A549 (cell line): Measurements from ENCODE around the gene ANKRD50. TPM values are rescaled to one million over a fixed set of nuclear protein-coding genes. Genes with fewer than 3 reads are reported as not detected.

ENCODE experiments used
- ATAC-seq, 2 experiments: fragments of 200-7000 bp in 1 of 2; fragments of >200 bp in 1 of 2; cut with Nextera tagmentation in 1 of 2; cut with Tn5 transposase in 1 of 2; 3 replicates each; pipeline versions ENCODE4 v1.8.0 to v1.9.1; 2018 to 2020; ENCODE audit warnings: mild to moderate bottlenecking in 1 of 2, moderate library complexity in 1 of 2
- CTCF ChIA-PET: fragments of 300-600 bp; sonication (Branson Sonifier 250); formaldehyde crosslinking; extraction: SDS; loops from one replicate; lab custom pipeline; 2021; ENCODE audit warnings: antibody characterized with exemption, inconsistent platforms; lab: Yijun Ruan, JAX
- POLR2A ChIA-PET: fragments of 350-600 bp; formaldehyde crosslinking; extraction: SDS; loops from one replicate; lab custom pipeline; 2021; ENCODE audit warnings: antibody characterized with exemption, inconsistent platforms; lab: Yijun Ruan, JAX
- DNase-seq, 2 experiments: peaks; one replicate each; pipeline versions ENCODE4 v3.0.0 to v3.0.0-alpha.2; 2011 to 2016; ENCODE audit warnings: low read depth in 1 of 2, low spot score in 1 of 2
- FAIRE-seq: peaks from 2 replicates; lab custom pipeline; 2011; peaks lifted over from hg19 to GRCh38; lab: Jason Lieb, UNC
- H3K27ac ChIP-seq, 2 experiments: fragments of >200 bp; sonication (Bioruptor Twin); formaldehyde crosslinking; 3 replicates each; pipeline ENCODE4 v1.5.1; 2016 to 2017
- H3K4me1 ChIP-seq: fragments of >200 bp; sonication (Bioruptor Twin); formaldehyde crosslinking; 3 replicates; pipeline ENCODE4 v1.6.1; 2016
- H3K4me2 ChIP-seq: fragments of >200 bp; sonication (Bioruptor Twin); formaldehyde crosslinking; 3 replicates; pipeline ENCODE4 v1.6.1; 2016
- H3K4me3 ChIP-seq: fragments of >200 bp; sonication (Bioruptor Twin); formaldehyde crosslinking; 3 replicates; pipeline ENCODE4 v1.5.1; 2016
- H3K9me3 ChIP-seq: fragments of >200 bp; sonication (Bioruptor Twin); formaldehyde crosslinking; 3 replicates; pipeline ENCODE4 v1.6.1; 2016
- ATOH8 ChIP-seq: fragments of 250-450 bp; sonication (Bioruptor Pico); IDR thresholded peaks from 2 replicates; pipeline ENCODE4 v1.5.0; 2020; ENCODE audit warnings: low read depth, mild to moderate bottlenecking, moderate library complexity
- BHLHE40 ChIP-seq: IDR thresholded peaks from 2 replicates; pipeline ENCODE4 v1.6.1; 2012; ENCODE audit warnings: low read depth, low read length, inconsistent platforms
- CBX2 ChIP-seq: fragments of 200-600 bp; sonication (generic); IDR thresholded peaks from 2 replicates; pipeline ENCODE4 v1.6.1; 2016; ENCODE audit warnings: low read depth, mild to moderate bottlenecking, borderline replicate concordance
- CBX8 ChIP-seq: fragments of 200-600 bp; sonication (generic); IDR thresholded peaks from 2 replicates; pipeline ENCODE4 v1.6.1; 2016
- CEBPB ChIP-seq, 2 experiments: fragments of >200 bp in 1 of 2; sonication (Bioruptor Twin) in 1 of 2; formaldehyde crosslinking in 1 of 2; IDR thresholded peaks; 2 replicates each; pipeline ENCODE4 v1.6.1; 2012 to 2016
- CHD2 ChIP-seq: fragments of 150-350 bp; IDR thresholded peaks from 2 replicates; pipeline ENCODE4 v1.6.1; 2014; ENCODE audit warnings: low read length; ENCODE audit not compliant: partially characterized antibody
- CHD4 ChIP-seq: fragments of 200-600 bp; sonication (generic); IDR thresholded peaks from 2 replicates; pipeline ENCODE4 v1.6.1; 2016; ENCODE audit warnings: antibody characterized with exemption, mild to moderate bottlenecking, borderline replicate concordance
- EP300 ChIP-seq, 2 experiments: fragments of >200 bp; sonication (Bioruptor Twin); formaldehyde crosslinking; IDR thresholded peaks; 2 replicates in 1 of 2; 3 replicates in 1 of 2; pipeline ENCODE4 v1.6.1; 2016 to 2017
- ESRRA ChIP-seq: fragments of 150-350 bp; IDR thresholded peaks from 2 replicates; pipeline ENCODE4 v1.6.1; 2014; ENCODE audit warnings: mild to moderate bottlenecking, low read length, borderline replicate concordance
- FOSB ChIP-seq: fragments of 250-450 bp; sonication (Bioruptor Pico); IDR thresholded peaks from 2 replicates; pipeline ENCODE4 v1.5.0; 2020; ENCODE audit warnings: mild to moderate bottlenecking, moderate library complexity
- FOXS1 ChIP-seq: fragments of 250-450 bp; sonication (Bioruptor Pico); IDR thresholded peaks from 2 replicates; pipeline ENCODE4 v1.5.0; 2020; ENCODE audit warnings: mild to moderate bottlenecking, moderate library complexity
- GATA3 ChIP-seq: IDR thresholded peaks from 2 replicates; pipeline ENCODE4 v1.6.1; 2012; ENCODE audit warnings: borderline replicate concordance
- HES2 ChIP-seq: fragments of >200 bp; sonication (Bioruptor Twin); formaldehyde crosslinking; IDR thresholded peaks from 2 replicates; pipeline ENCODE4 v1.6.1; 2016
- HEYL ChIP-seq: fragments of 250-450 bp; sonication (Bioruptor Pico); IDR thresholded peaks from 2 replicates; pipeline ENCODE4 v1.8.0; 2021; ENCODE audit warnings: mild to moderate bottlenecking, moderate library complexity
- HOXA7 ChIP-seq: fragments of 250-450 bp; sonication (Bioruptor Pico); IDR thresholded peaks from 2 replicates; pipeline ENCODE4 v1.5.0; 2020; ENCODE audit warnings: mild to moderate bottlenecking, moderate library complexity
- HOXB5 ChIP-seq: fragments of 250-450 bp; sonication (Bioruptor Pico); IDR thresholded peaks from 2 replicates; pipeline ENCODE4 v1.5.0; 2020; ENCODE audit warnings: mild to moderate bottlenecking, moderate library complexity
- KDM1A ChIP-seq: fragments of 200-600 bp; sonication (generic); IDR thresholded peaks from 2 replicates; pipeline ENCODE4 v1.6.1; 2016; ENCODE audit warnings: low read depth, mild to moderate bottlenecking
- MAFK ChIP-seq: fragments of 450-650 bp; IDR thresholded peaks from 2 replicates; pipeline ENCODE4 v1.6.1; 2014; ENCODE audit not compliant: partially characterized antibody
- MAZ ChIP-seq: fragments of 150-350 bp; IDR thresholded peaks from 2 replicates; pipeline ENCODE4 v1.6.1; 2014; ENCODE audit warnings: antibody characterized with exemption, low read depth, low read length, borderline replicate concordance
- MYC ChIP-seq: IDR thresholded peaks from 2 replicates; pipeline ENCODE4 v1.6.1; 2012; ENCODE audit warnings: mild to moderate bottlenecking, inconsistent platforms, low read length, improper control_type of control experiment, borderline replicate concordance
- NPAS2 ChIP-seq: fragments of 250-450 bp; sonication (Bioruptor Pico); IDR thresholded peaks from 2 replicates; pipeline ENCODE4 v1.8.0; 2022; ENCODE audit warnings: mild to moderate bottlenecking, moderate library complexity, borderline replicate concordance
- PBX3 ChIP-seq: IDR thresholded peaks from 2 replicates; pipeline ENCODE4 v1.6.1; 2012
- POLR2A ChIP-seq: IDR thresholded peaks from 2 replicates; pipeline ENCODE4 v1.6.1; 2012; ENCODE audit warnings: mild to moderate bottlenecking, low read length
- RARB ChIP-seq: fragments of 250-450 bp; sonication (Bioruptor Pico); IDR thresholded peaks from 2 replicates; pipeline ENCODE4 v1.8.0; 2021; ENCODE audit warnings: mild to moderate bottlenecking, moderate library complexity
- RFX5 ChIP-seq: fragments of 450-650 bp; IDR thresholded peaks from 2 replicates; pipeline ENCODE4 v1.7.1; 2014; ENCODE audit warnings: antibody characterized with exemption, mild to moderate bottlenecking, moderate library complexity
- SMC3 ChIP-seq: fragments of >200 bp; sonication (Bioruptor Twin); formaldehyde crosslinking; IDR thresholded peaks from 3 replicates; pipeline ENCODE4 v1.6.1; 2018; ENCODE audit warnings: inconsistent platforms
- SREBF2 ChIP-seq: fragments of 450-650 bp; IDR thresholded peaks from 2 replicates; pipeline ENCODE4 v1.6.1; 2014; ENCODE audit warnings: mild to moderate bottlenecking, moderate library complexity
- TFCP2L1 ChIP-seq: fragments of 250-450 bp; sonication (Bioruptor Pico); IDR thresholded peaks from 2 replicates; pipeline ENCODE4 v1.5.0; 2021; ENCODE audit warnings: mild to moderate bottlenecking
- TP53 ChIP-seq: fragments of 250-450 bp; sonication (Bioruptor Pico); IDR thresholded peaks from 2 replicates; pipeline ENCODE4 v1.5.0; 2021; ENCODE audit warnings: mild to moderate bottlenecking, moderate library complexity
- ZFP36 ChIP-seq: fragments of 450-650 bp; IDR thresholded peaks from 2 replicates; pipeline ENCODE4 v1.6.1; 2014; ENCODE audit warnings: borderline replicate concordance; ENCODE audit not compliant: partially characterized antibody
- WGBS: methylation state at CpG from one replicate; pipeline ENCODE4 v1.1.6; 2017; ENCODE audit errors: missing lambda C conversion rate; 5-methylcytosine and 5-hydroxymethylcytosine counted together
- polyA plus RNA-seq, 4 experiments: library from polyadenylated mRNA; depleted of rRNA in 3 of 4; stranded (reverse); fragments of >200 nt; fragmentation: RNase III in 1 of 4; extraction: RNeasy Plus Mini Kit Qiagen cat#74134 plus additional on column Dnase treatment in 1 of 4; gene quantifications; 2 replicates in 3 of 4; 3 replicates in 1 of 4; pipeline ENCODE4 v1.2.3, GENCODE V29; 2011 to 2017

Gene ANKRD50
- polyA plus RNA-seq, 2 of the 4 experiments (the other 2 are of a cell fraction): 6.5 to 13.0 TPM

- no peak for TF ChIP-seq PBX3
Observed at GRCh38 chr4:124636788-124637187, 75.7 kb downstream of the ANKRD50 start (continued).

- FAIRE-seq: no peak
- Histone ChIP-seq H3K4me1 (peaks cover 34% of the 10 kb centered on the region), H3K9me3 (no peaks in the 10 kb centered on the region), H3K27ac (no peak overlapping the region), H3K4me3 (no peak overlapping the region), H3K4me2 (no peak overlapping the region)
- 94% methylated on average over 4 of the region's 4 CpGs for WGBS
- CTCF ChIA-PET: interaction anchor here (0.6 kb wide), 1 partner anchor 678 kb away, joined by 3 read pairs; no protein-coding TSS in a partner anchor
- ATAC-seq: no peak
- no peak for DNase-seq
- POLR2A ChIA-PET: no interaction called here
- TF ChIP-seq HOXA7 (CRISPR knock-in tag) (no peak), FOSB (CRISPR knock-in tag) (no peak), CHD4 (no peak), ZFP36 (no peak), FOXS1 (no peak), GATA3 (no peak), MAFK (no peak), CHD2 (no peak), HOXB5 (CRISPR knock-in tag) (no peak), BHLHE40 (no peak)
Observed at GRCh38 chr4:124635331-124635730, 77.2 kb downstream of the ANKRD50 start.

- Histone ChIP-seq H3K27ac (peak overlapping the region in 1 of 2 experiments; percentile 81; a peak in 3 of 6 replicates), H3K4me3 (no peak overlapping the region), H3K4me2 (no peak overlapping the region), H3K4me1 (peaks cover 24% of the 10 kb centered on the region), H3K9me3 (no peaks in the 10 kb centered on the region)
- TF ChIP-seq POLR2A (no peak), NPAS2 (no peak), HES2 (no peak), HOXB5 (CRISPR knock-in tag) (no peak), TFCP2L1 (no peak), SREBF2 (no peak), EP300 (IDR thresholded peaks at IDR 0.05) (no peak), SMC3 (no peak), CBX2 (no peak), ESRRA (no peak)
- no peak for FAIRE-seq
- CTCF ChIA-PET: no interaction called here
- POLR2A ChIA-PET: no interaction called here
- ATAC-seq: no peak
- DNase-seq: no peak
- 61% methylated on average over 3 of the region's 3 CpGs for WGBS
Observed at GRCh38 chr4:124633285-124633941, 79.1 kb downstream of the ANKRD50 start.

- WGBS: 83% methylated on average over 5 of the region's 5 CpGs
- FAIRE-seq (no peak), ATAC-seq (no peak; a peak in 1 of 6 replicates), DNase-seq (no peak)
- Histone ChIP-seq H3K4me3 (no peak overlapping the region), H3K4me1 (peaks cover 24% of the 10 kb centered on the region), H3K27ac (peak overlapping the region; percentile 58 to 81), H3K9me3 (no peaks in the 10 kb centered on the region), H3K4me2 (0 out of 3 replicates have a peak overlapping the region, but pooled peaks have one; percentile 41)
- ChIA-PET POLR2A (no interaction called here), CTCF (no interaction called here)
- TF ChIP-seq HEYL (CRISPR knock-in tag): no peak
- TF ChIP-seq TFCP2L1: no peak
- no peak for TF ChIP-seq KDM1A
- TF ChIP-seq ATOH8 (CRISPR knock-in tag): no peak
- no peak for TF ChIP-seq CBX8
- TF ChIP-seq RFX5: no peak
- TF ChIP-seq SREBF2: no peak
- no peak for TF ChIP-seq CEBPB (IDR thresholded peaks at IDR 0.05)
- TF ChIP-seq MAZ: no peak
- TF ChIP-seq MYC: no peak
- TF ChIP-seq TP53 (CRISPR knock-in tag): no peak
- no peak for TF ChIP-seq NPAS2
- no peak for TF ChIP-seq CBX2
- no peak for TF ChIP-seq RARB (CRISPR knock-in tag)
- TF ChIP-seq MAFK: no peak
Observed at GRCh38 chr4:124632439-124632838, 80.1 kb downstream of the ANKRD50 start.
